HEK293 (cell line): ENCODE data around the gene HDLBP.

ENCODE experiments used
- GLIS1 ChIP-seq: fragments of 450-650 bp; formaldehyde crosslinking; IDR thresholded peaks from 2 replicates; pipeline ENCODE4 v1.5.1; 2016; ENCODE audit warnings: missing biosample characterization, missing genetic modification characterization
- HOXC10 ChIP-seq: sonication (generic); formaldehyde crosslinking; IDR thresholded peaks from 2 replicates; pipeline ENCODE4 v1.8.1; 2023; ENCODE audit warnings: mild to moderate bottlenecking, missing genetic modification reagents
- SP7 ChIP-seq: fragments of 450-650 bp; formaldehyde crosslinking; IDR thresholded peaks from 2 replicates; pipeline ENCODE4 v1.5.1; 2016; ENCODE audit warnings: missing biosample characterization, missing genetic modification characterization
- ZBTB8A ChIP-seq: fragments of 450-650 bp; formaldehyde crosslinking; IDR thresholded peaks from 2 replicates; pipeline ENCODE4 v1.5.1; 2016; ENCODE audit warnings: missing biosample characterization, missing genetic modification characterization
- ZFHX2 ChIP-seq: fragments of 450-650 bp; formaldehyde crosslinking; conservative IDR thresholded peaks from 2 replicates; pipeline ENCODE4 v1.5.1; 2016; ENCODE audit warnings: missing biosample characterization, missing genetic modification characterization
- ZNF24 ChIP-seq: fragments of 450-650 bp; formaldehyde crosslinking; IDR thresholded peaks from 2 replicates; pipeline ENCODE4 v1.5.1; 2016; ENCODE audit warnings: missing biosample characterization, missing genetic modification characterization
- ZNF324 ChIP-seq: fragments of 450-650 bp; formaldehyde crosslinking; IDR thresholded peaks from 2 replicates; pipeline ENCODE4 v1.5.1; 2016; ENCODE audit warnings: missing biosample characterization, missing genetic modification characterization
- ZNF341 ChIP-seq: fragments of 450-650 bp; formaldehyde crosslinking; IDR thresholded peaks from 2 replicates; pipeline ENCODE4; 2016; ENCODE audit warnings: low read depth, missing biosample characterization, missing genetic modification characterization
- ZNF366 ChIP-seq: fragments of 450-650 bp; formaldehyde crosslinking; conservative IDR thresholded peaks from 2 replicates; pipeline ENCODE4 v1.5.1; 2016; ENCODE audit warnings: missing biosample characterization, missing genetic modification characterization
- ZNF37A ChIP-seq: fragments of 450-650 bp; IDR thresholded peaks from 2 replicates; pipeline ENCODE4 v1.5.1; 2018; ENCODE audit warnings: missing biosample characterization, missing genetic modification characterization
- ZNF416 ChIP-seq: fragments of 450-650 bp; formaldehyde crosslinking; IDR thresholded peaks from 2 replicates; pipeline ENCODE4 v1.5.1; 2016; ENCODE audit warnings: missing biosample characterization, missing genetic modification characterization
- ZNF423 ChIP-seq: fragments of 450-650 bp; formaldehyde crosslinking; IDR thresholded peaks from 2 replicates; pipeline ENCODE4 v1.5.1; 2016; ENCODE audit warnings: missing biosample characterization, missing genetic modification characterization
- ZNF623 ChIP-seq: fragments of 450-650 bp; formaldehyde crosslinking; IDR thresholded peaks from 2 replicates; pipeline ENCODE4 v1.5.1; 2016; ENCODE audit warnings: missing biosample characterization, missing genetic modification characterization
- ZNF660 ChIP-seq: fragments of 450-650 bp; IDR thresholded peaks from 2 replicates; pipeline ENCODE4 v1.5.1; 2018; ENCODE audit warnings: missing biosample characterization, mild to moderate bottlenecking, missing genetic modification characterization
- TF ChIP-seq, protein P1 (sequence below): fragments of 450-650 bp; formaldehyde crosslinking; IDR thresholded peaks from 2 replicates; pipeline ENCODE4 v1.5.1; 2016; ENCODE audit warnings: missing biosample characterization, missing genetic modification characterization
- TF ChIP-seq, protein P2 (sequence below): fragments of 450-650 bp; formaldehyde crosslinking; optimal IDR thresholded peaks from 2 replicates; pipeline ENCODE3; 2016; ENCODE audit warnings: missing biosample characterization, mild to moderate bottlenecking, missing genetic modification characterization
- TF ChIP-seq, protein P3 (sequence below): fragments of 450-650 bp; formaldehyde crosslinking; IDR thresholded peaks from 2 replicates; pipeline ENCODE4 v1.5.1; 2016; ENCODE audit warnings: missing biosample characterization, missing genetic modification characterization
- TF ChIP-seq, protein P4 (sequence below): fragments of 450-650 bp; formaldehyde crosslinking; conservative IDR thresholded peaks from 2 replicates; pipeline ENCODE4 v1.5.1; 2016; ENCODE audit warnings: low read depth, missing biosample characterization, missing genetic modification characterization
- TF ChIP-seq, protein P5 (sequence below): fragments of 450-650 bp; formaldehyde crosslinking; IDR thresholded peaks from 2 replicates; pipeline ENCODE4 v1.5.1; 2016; ENCODE audit warnings: missing biosample characterization, missing genetic modification characterization
- TF ChIP-seq, protein P6 (sequence below): fragments of 450-650 bp; formaldehyde crosslinking; IDR thresholded peaks from 2 replicates; pipeline ENCODE4 v1.5.1; 2016; ENCODE audit warnings: missing biosample characterization, missing genetic modification characterization
- TF ChIP-seq, protein P7 (sequence below): fragments of 450-650 bp; formaldehyde crosslinking; IDR thresholded peaks from 2 replicates; pipeline ENCODE4 v1.5.1; 2016; ENCODE audit warnings: missing biosample characterization, missing genetic modification characterization

The HDLBP gene

DNA sequence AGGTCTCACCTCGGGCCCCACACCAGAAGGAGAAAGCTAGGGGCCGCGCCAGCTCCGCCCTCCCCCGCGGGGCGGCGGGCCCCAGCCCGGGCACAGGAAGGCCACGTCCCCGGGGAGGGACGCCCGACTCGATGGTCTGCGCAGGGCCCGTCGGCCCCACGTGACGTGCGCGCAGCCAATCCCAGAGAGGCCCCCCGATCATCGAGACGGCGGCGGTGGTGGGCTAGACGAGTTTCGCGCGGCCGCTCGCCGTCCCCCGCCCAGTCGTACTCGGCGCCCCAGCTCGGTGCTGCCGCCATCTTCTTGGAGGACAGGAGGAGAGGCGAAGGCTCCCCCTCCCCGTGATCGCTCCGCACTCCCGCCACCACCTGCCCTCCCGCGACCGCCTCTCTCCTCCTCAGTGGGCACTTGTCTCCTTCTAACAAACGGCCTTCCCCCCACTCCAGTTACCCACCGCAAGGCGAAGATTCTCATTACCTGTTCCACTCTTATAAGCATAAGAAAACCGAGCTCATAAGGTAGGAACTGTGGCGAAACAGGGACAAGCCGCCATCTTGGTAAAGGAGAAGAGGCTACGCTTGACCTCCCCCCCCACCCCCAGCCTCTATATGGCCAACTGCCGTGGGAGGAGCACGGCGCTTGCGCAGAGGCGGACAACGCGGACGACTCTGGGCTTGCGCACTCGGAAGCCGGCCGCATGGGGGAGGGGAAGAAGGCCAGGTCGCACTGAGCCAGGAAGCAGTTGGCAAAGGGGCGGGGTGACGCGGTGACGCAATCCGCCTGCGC lies at the start of gene HDLBP (continued):
- TF ChIP-seq, protein P1, sequence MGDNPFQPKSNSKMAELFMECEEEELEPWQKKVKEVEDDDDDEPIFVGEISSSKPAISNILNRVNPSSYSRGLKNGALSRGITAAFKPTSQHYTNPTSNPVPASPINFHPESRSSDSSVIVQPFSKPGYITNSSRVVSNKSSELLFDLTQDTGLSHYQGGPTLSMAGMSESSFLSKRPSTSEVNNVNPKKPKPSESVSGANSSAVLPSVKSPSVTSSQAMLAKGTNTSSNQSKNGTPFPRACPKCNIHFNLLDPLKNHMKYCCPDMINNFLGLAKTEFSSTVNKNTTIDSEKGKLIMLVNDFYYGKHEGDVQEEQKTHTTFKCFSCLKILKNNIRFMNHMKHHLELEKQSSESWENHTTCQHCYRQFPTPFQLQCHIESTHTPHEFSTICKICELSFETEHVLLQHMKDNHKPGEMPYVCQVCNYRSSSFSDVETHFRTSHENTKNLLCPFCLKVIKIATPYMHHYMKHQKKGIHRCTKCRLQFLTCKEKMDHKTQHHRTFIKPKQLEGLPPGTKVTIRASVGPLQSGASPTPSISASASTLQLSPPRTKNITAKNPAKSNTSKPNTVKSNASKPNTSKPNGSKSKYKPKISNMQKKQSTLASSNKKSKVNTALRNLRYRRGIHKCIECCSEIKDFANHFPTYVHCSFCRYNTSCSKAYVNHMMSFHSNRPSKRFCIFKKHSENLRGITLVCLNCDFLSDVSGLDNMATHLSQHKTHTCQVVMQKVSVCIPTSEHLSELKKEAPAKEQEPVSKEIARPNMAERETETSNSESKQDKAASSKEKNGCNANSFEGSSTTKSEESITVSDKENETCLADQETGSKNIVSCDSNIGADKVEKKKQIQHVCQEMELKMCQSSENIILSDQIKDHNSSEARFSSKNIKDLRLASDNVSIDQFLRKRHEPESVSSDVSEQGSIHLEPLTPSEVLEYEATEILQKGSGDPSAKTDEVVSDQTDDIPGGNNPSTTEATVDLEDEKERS (tag by site-specific recombination) = peak; percentile 85; the same call in 1 of the 2 replicates
- TF ChIP-seq ZNF341 (tag by site-specific recombination) (peak; percentile 36), ZNF37A (tag by site-specific recombination) (no peak), SP7 (peak; percentile 65), ZNF366 (tag by site-specific recombination) (peak; percentile 50), ZNF423 (tag by site-specific recombination) (peak; percentile 88), ZNF416 (no peak), ZNF24 (tag by site-specific recombination) (peak; percentile 73; the same call in 1 of the 2 replicates), ZFHX2 (peak; percentile 72), ZNF324 (tag by site-specific recombination) (peak; percentile 84), GLIS1 (tag by site-specific recombination) (peak; percentile 29; the same call in 1 of the 2 replicates), ZBTB8A (tag by site-specific recombination) (peak; percentile 100), ZNF623 (peak; percentile 11; the same call in 1 of the 2 replicates), HOXC10 (CRISPR knock-in tag) (no peak), ZNF660 (tag by site-specific recombination) (0 out of 2 replicates have a peak, but pooled peaks have one; percentile 44)
- TF ChIP-seq, protein P2, sequence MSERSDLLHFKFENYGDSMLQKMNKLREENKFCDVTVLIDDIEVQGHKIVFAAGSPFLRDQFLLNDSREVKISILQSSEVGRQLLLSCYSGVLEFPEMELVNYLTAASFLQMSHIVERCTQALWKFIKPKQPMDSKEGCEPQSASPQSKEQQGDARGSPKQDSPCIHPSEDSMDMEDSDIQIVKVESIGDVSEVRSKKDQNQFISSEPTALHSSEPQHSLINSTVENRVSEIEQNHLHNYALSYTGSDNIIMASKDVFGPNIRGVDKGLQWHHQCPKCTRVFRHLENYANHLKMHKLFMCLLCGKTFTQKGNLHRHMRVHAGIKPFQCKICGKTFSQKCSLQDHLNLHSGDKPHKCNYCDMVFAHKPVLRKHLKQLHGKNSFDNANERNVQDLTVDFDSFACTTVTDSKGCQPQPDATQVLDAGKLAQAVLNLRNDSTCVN = peak; percentile 93
- TF ChIP-seq, protein P3, sequence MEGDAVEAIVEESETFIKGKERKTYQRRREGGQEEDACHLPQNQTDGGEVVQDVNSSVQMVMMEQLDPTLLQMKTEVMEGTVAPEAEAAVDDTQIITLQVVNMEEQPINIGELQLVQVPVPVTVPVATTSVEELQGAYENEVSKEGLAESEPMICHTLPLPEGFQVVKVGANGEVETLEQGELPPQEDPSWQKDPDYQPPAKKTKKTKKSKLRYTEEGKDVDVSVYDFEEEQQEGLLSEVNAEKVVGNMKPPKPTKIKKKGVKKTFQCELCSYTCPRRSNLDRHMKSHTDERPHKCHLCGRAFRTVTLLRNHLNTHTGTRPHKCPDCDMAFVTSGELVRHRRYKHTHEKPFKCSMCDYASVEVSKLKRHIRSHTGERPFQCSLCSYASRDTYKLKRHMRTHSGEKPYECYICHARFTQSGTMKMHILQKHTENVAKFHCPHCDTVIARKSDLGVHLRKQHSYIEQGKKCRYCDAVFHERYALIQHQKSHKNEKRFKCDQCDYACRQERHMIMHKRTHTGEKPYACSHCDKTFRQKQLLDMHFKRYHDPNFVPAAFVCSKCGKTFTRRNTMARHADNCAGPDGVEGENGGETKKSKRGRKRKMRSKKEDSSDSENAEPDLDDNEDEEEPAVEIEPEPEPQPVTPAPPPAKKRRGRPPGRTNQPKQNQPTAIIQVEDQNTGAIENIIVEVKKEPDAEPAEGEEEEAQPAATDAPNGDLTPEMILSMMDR = peak; percentile 98
- TF ChIP-seq, protein P4, sequence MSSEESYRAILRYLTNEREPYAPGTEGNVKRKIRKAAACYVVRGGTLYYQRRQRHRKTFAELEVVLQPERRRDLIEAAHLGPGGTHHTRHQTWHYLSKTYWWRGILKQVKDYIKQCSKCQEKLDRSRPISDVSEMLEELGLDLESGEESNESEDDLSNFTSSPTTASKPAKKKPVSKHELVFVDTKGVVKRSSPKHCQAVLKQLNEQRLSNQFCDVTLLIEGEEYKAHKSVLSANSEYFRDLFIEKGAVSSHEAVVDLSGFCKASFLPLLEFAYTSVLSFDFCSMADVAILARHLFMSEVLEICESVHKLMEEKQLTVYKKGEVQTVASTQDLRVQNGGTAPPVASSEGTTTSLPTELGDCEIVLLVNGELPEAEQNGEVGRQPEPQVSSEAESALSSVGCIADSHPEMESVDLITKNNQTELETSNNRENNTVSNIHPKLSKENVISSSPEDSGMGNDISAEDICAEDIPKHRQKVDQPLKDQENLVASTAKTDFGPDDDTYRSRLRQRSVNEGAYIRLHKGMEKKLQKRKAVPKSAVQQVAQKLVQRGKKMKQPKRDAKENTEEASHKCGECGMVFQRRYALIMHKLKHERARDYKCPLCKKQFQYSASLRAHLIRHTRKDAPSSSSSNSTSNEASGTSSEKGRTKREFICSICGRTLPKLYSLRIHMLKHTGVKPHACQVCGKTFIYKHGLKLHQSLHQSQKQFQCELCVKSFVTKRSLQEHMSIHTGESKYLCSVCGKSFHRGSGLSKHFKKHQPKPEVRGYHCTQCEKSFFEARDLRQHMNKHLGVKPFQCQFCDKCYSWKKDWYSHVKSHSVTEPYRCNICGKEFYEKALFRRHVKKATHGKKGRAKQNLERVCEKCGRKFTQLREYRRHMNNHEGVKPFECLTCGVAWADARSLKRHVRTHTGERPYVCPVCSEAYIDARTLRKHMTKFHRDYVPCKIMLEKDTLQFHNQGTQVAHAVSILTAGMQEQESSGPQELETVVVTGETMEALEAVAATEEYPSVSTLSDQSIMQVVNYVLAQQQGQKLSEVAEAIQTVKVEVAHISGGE (tag by site-specific recombination) = peak; percentile 41
- TF ChIP-seq, protein P5, sequence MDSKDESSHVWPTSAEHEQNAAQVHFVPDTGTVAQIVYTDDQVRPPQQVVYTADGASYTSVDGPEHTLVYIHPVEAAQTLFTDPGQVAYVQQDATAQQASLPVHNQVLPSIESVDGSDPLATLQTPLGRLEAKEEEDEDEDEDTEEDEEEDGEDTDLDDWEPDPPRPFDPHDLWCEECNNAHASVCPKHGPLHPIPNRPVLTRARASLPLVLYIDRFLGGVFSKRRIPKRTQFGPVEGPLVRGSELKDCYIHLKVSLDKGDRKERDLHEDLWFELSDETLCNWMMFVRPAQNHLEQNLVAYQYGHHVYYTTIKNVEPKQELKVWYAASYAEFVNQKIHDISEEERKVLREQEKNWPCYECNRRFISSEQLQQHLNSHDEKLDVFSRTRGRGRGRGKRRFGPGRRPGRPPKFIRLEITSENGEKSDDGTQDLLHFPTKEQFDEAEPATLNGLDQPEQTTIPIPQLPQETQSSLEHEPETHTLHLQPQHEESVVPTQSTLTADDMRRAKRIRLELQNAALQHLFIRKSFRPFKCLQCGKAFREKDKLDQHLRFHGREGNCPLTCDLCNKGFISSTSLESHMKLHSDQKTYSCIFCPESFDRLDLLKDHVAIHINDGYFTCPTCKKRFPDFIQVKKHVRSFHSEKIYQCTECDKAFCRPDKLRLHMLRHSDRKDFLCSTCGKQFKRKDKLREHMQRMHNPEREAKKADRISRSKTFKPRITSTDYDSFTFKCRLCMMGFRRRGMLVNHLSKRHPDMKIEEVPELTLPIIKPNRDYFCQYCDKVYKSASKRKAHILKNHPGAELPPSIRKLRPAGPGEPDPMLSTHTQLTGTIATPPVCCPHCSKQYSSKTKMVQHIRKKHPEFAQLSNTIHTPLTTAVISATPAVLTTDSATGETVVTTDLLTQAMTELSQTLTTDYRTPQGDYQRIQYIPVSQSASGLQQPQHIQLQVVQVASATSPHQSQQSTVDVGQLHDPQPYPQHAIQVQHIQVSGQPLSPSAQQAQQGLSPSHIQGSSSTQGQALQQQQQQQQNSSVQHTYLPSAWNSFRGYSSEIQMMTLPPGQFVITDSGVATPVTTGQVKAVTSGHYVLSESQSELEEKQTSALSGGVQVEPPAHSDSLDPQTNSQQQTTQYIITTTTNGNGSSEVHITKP (tag by site-specific recombination) = peak; percentile 71
- TF ChIP-seq, protein P6, sequence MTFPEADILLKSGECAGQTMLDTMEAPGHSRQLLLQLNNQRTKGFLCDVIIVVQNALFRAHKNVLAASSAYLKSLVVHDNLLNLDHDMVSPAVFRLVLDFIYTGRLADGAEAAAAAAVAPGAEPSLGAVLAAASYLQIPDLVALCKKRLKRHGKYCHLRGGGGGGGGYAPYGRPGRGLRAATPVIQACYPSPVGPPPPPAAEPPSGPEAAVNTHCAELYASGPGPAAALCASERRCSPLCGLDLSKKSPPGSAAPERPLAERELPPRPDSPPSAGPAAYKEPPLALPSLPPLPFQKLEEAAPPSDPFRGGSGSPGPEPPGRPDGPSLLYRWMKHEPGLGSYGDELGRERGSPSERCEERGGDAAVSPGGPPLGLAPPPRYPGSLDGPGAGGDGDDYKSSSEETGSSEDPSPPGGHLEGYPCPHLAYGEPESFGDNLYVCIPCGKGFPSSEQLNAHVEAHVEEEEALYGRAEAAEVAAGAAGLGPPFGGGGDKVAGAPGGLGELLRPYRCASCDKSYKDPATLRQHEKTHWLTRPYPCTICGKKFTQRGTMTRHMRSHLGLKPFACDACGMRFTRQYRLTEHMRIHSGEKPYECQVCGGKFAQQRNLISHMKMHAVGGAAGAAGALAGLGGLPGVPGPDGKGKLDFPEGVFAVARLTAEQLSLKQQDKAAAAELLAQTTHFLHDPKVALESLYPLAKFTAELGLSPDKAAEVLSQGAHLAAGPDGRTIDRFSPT (tag by site-specific recombination) = peak; percentile 93
- TF ChIP-seq, protein P7, sequence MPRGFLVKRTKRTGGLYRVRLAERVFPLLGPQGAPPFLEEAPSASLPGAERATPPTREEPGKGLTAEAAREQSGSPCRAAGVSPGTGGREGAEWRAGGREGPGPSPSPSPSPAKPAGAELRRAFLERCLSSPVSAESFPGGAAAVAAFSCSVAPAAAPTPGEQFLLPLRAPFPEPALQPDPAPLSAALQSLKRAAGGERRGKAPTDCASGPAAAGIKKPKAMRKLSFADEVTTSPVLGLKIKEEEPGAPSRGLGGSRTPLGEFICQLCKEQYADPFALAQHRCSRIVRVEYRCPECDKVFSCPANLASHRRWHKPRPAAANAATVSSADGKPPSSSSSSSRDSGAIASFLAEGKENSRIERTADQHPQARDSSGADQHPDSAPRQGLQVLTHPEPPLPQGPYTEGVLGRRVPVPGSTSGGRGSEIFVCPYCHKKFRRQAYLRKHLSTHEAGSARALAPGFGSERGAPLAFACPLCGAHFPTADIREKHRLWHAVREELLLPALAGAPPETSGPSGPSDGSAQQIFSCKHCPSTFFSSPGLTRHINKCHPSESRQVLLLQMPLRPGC (tag by site-specific recombination) = peak; percentile 71; the same call in 1 of the 2 replicates
